ENCODE measurements around the gene ITSN2.
A peak's percentile ranks its signal among the peaks of the same experiment; 100 is the strongest.

Gene ITSN2

DNA sequence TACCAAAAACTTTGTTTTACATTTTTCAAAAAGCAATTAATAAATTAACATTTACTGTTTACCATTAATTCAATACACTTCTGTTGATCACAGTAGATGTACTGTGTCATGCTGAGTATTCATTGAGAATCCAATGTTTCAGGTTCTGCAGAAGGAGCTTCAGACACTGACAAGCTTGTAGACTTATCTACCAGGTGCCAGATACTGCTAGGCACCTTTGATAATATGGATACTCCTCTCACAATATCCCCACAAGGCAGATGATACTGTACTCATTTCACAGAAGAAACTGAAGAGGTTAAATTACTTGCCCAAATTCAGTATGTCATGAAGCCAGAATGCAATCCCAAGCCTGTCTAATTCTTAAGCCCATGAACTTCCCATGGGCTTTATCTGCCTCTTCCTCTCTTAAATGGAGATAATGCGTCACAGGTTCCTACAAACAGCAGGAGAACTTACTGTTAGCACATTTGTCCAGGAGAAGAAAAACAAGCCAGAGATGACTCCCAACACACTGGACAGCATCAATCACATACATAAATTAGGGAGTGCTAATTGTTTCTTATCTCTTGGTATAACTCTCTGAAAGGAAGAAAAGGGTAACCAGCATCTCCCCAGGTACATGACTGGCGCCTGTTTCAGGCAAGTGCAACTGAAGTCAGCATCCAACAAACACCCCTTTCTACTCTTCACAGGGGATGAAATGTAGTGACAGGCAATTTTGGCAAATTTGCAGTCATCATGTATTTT, 27.4 kb downstream of the ITSN2 start:
- no peak for DNase-seq

DNA sequence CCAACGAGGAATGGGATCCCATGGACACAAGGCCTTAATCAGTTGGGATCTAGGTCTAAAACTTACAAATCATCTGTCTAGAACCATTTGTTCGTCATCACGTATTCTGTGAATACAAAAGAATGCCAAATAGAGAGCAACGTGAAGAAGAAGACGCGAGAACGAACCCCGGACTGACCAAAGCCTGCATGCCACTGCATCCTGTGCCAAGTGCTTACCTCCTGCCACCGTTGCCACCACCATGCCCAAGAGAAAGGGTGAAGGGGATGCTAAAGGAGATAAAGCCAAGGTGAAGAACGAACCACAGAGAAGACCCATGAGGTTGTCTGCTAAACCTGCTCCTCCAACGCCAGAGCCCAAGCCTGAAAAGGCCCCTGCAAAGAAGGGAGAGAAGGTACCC, 30.2 kb downstream of the ITSN2 start:
- DNase-seq: no peak

DNA sequence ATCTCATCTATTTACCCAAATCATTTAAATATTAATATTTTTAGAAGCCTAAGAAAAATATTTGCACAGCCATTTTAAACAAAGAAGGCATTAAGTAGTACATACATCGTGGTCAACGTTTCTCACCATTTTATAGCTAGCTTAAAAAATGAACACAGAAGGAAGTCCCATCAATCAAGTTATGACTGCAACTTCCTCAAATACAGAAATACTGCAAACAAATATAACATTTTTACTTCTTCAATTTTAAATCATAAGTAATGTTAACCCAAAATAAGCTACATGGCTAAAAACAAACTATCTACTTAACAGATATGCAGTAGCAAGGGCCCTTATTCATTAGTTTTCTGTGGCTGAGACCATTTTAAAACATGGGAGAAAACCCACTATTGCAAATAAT, 30.6 kb downstream of the ITSN2 start:
- no peak for DNase-seq

DNA sequence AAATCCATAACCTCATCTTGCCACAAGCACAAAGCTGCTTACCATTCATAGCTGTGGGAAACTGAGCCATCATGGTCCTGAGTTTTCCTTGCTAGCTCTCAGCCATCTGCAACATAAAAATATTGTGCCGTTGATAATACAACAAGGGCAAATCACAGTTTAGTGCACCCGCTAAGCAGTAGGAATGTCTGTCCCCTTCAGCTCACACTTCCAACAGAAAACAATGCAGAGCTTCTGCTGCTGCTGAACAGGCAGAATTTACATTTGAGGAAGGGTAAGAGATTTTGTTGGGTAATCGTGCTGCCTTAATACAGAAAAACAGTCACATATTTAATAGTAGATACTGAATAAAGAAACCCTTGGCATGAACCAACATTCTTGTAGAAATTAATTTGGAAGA, 32.3 kb downstream of the ITSN2 start:
- no peak for DNase-seq

DNA sequence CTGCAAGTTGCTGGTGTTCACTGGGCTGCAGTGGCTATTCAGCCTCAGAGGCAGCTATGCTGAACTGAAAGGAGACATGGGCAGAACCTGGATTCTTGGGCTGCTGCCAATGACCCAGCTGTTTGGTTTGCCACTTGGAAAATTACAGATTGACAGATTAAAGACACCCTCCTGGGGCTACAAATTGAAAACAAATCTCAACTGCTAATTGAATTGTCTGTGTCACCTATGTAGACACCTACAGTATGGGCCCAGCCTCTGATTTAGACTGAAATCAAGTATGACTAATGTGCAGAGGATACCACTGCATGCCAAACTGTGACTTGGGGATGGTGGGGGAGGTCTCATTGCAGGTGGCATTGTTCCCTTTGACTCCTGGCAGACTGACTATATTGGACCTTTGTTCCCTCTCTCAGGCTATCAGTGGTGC, 42.8 kb downstream of the ITSN2 start:
- DNase-seq: no peak

DNA sequence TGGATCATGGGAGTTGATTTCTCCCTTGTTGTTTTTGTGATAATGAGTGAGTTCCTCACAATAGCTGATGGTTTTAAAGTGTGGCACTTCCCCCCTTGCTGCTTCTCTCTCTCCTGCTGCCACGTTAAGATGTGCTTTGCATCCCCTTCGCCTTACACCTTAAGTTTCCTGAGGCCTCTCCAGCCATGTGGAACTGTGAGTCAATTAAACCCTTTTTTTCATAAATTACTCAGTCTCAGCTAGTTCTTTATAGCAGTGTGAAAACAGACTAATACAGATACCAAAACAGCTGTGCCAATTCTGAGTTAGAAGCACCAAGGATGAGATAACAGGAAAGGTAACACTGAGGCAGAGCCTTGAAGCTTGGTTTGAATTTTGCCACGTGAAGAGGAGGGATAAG, 44.7 kb downstream of the ITSN2 start:
- DNase-seq: peak in 1 of 5 donors; percentile 19

DNA sequence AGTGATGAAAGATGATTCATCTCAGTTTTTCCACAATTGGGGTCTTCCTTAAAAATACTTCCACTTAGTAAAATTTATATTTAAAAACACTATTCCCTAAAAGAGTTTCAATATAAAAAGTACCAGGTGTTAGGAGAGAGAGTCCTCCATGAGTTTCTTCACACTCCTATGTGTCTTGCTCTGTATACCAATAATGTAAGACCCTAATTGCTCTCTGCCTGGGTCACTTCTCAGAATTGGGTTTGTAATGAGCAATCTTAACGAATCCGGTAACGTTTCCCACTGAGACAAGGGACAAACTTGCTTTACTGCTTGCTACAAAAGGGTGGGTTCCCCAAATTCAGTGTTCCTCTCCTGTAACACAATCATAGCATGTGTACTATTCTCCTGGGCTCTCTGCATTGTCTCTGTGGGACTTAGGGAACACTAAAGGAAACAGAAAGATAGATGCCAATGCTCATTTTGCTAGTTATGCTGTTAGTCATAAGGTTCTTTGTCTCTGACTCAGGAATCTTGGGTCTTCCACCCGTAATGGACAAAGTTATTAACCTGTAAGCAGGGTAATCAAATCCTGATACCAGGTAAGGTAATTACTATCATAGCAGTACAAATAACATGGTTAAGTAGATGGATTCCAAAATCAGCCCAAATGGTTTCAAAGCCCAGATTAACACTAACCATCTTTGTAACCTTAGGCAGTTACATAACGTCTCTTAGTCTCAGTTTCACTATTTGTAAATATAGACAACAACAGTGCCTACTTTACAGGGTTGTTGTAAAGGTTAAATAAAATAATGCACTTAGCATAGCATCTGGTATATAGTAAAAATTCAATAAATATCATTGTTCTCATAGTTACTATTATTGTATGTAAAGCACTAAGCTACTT, 46.3 kb downstream of the ITSN2 start:
- DNase-seq: peak in 1 of 5 donors; percentile 13

DNA sequence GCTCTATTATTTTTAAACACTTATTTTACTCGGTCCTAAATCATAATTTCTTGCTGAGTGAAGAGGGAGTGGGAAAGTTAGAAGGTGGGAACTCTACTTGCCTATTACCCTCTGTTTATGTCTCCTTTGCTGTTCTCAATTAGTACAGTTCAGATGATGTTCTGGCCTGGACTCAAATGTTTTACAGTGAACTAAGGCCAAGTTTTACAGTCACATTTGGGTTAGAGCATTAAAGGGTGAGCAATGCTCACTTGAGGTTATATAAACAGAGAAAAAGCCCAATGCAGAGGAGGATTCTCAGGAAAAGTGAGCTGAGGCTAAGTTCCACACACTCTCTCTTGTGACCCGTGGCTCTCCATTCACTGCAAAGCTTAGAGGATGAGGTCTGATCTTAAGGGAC, 52.4 kb downstream of the ITSN2 start:
- DNase-seq: no peak

DNA sequence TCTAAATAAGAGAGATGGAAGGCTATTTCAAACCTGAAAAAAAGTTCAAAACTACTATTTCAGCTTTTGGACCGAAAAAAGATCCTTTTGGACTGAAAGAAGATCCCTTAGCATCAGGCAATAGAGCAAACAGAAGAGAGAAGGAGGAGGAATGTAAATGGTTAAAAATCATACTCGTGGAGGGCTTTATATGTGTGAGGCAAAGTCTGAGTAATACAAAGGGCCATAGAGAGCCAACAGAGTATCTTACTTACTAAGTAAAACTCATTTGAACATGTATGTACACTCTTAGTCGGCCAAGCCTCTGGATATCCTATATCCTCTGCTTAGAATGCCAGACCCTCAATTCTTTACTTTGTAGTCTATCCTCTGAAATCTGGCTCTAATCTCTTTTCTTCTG, 55.7 kb downstream of the ITSN2 start:
- DNase-seq: no peak

DNA sequence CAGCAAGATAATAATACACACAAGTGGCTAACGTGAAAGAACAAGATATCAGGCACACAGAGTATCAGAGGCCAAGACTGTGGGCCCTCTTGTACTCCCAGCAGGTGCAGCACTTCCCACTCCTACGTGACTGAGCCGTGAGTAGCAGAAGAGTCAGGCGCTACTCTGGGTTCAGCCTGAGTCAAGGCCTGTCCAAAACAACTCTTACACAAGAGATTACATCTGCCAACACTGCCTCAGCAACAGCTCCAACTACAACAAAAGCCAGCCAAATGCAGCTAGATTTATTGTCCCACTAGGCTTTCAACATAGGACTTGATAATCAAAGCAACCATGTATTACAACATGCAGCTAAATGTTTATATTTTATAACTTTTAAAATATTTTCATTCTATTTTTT, 56.2 kb downstream of the ITSN2 start:
- no peak for DNase-seq

DNA sequence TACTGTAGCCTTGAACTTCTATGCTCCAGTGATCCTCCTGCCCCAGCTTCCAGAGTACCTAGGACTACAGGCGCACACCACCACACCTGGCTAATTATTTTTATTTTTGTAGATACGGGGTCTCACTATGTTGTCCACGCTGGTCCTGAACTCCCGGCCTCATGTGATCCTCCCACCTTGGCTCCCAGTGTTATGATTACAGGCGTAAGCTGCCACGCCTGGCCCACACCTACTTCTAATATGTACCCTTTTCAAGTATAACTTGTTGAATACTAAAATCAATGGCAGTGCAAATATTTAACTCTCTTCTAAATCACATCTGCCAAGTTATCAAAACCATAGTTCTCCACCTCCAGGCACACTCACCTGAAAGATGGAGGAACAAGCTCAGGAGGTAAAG, 58.7 kb downstream of the ITSN2 start:
- DNase-seq: no peak

DNA sequence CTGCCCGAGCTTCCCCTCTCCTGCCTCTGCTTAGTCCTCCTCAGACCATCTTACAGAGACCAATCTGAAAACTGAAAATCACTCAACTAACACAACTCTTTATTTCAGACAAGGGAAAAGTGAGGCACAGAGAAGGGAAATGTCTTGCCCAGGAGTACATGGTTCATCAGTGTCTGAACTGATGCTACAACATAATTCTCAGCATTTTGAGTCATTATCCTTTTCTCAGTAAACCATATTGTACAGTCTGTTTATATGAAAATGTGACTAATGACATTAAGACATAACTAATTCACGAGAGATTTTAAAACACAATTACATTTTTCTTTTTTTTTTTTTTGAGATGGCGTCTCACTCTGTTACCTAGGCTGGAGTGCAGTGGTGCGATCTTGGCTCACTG, 62.7 kb downstream of the ITSN2 start:
- no peak for DNase-seq

DNA sequence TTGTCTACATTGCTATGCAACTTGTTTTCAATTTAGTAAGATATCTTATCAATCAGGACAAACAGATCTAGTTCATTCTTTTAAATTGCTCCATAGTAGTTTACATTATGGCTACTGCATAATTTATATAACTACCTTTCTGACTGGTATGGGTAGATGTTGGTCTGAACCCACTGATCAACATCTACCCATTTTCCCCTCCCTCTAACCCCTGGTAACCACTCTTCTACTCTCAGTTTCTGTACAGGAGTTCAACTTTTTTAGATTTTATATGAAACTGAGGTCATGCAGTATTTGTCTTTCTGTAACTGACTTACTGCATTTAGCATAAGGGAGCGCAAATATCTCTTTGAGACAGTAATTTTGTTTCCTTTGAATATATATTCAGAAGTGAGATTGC, 73.2 kb downstream of the ITSN2 start:
- DNase-seq: no peak

DNA sequence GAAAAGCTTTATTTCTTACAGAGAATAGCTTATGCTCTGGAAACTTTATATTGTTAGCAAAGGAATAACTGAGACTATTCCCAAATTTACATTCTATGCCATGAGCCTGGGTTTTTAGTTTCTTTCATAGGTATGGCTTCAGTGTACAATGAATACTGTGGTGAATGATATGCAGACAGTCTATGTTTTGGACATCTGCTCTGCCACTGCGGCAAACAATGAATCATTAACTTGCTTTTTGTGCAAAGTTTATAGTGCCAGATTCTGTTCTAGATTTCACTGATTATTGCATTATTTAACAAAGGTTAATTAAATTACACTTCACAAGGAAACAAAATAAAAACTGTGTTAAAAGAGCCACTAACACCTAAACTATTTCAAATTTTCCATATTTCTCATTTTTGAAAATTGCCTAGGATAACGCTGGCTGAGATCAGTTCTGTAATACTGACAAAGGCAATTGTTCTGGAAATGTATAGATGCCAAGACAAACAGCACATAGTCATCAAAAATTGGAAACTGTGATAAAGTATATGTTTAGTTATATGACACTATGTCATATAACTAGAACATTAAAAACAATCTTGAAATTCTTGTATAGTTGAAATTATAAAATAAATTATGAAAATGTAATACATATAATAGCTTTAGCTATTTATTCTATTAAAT, 74.7 kb downstream of the ITSN2 start:
- no peak for DNase-seq

DNA sequence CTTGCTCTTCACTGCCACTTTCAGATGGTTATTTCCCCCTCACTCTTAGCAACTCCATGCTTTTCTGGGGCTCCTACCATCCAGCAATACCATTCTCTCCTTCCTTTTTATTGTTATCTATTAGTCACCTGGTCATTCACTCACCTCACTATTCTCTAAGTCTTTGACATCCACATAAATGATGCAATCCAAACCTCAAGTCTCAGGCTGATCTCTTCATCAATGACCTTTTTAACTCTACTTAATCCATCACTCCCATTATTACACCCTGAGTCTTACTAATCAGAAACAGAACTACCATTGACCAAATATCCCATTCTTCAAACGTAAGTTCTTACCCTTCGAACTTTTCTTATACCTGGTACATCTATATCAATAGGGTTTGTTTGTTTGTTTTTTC, 79.7 kb downstream of the ITSN2 start:
- DNase-seq: no peak

DNA sequence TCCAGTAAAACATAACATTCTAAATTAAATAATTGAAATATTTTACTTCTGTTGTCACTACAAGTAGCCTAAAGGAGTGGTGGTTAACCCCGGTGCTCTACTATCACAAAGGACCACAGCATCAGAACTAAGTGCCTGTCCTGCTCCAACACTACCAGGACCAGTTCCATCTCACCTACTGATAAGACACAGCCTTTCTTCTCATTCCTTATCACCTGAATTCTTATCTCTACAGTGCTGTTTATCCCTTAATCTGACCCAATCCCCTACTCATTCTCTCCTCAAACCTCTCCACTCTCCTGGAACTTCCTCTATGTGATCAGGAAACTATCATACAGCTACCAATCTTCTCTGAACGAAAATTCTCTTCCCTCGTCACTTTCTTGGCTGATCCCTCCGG, 80.2 kb downstream of the ITSN2 start:
- DNase-seq: no peak

DNA sequence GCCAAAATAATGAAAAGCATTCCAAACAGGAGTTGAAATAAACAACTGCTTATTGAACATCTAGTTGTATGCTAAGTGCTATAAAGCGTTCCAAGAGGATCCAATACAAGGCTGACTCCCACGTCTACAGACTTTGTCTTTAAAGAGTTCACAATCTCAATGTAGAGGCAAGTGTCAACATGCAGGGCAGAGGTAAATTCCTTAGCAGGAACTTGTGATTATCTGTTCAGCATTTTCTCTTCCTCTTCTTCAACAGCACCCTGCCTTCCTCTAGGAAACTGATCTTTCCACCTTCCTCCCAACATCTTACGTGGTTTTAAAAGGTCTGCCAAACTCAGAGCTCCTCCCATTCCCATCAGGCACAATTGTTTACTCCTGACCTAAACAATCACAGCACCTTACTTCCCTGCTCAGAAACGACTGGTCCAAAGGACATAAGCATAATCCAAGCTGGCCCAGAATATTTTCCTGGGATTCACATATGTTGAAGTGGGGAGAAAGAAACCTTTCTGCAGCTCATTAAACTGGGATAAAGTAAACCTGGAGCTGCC, 83.9 kb downstream of the ITSN2 start:
- DNase-seq: no peak

DNA sequence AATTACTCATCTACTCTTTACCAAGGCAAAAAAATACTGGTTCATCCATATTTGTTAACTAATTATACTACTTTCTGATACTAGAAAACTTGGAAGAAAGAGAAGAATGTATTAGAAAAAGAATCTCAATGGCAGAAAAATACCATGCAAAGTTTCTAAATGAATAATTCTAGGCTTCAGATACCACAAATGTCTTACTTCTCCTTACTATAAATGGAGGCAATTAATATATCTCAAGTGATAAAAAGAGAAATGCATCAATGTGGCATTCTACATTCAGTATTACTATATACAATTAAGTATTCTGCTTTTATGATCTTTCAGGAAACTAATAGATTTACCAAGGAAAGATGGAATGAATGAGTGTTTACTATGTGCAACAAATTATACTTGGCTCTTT, 85.5 kb downstream of the ITSN2 start:
- DNase-seq: no peak

DNA sequence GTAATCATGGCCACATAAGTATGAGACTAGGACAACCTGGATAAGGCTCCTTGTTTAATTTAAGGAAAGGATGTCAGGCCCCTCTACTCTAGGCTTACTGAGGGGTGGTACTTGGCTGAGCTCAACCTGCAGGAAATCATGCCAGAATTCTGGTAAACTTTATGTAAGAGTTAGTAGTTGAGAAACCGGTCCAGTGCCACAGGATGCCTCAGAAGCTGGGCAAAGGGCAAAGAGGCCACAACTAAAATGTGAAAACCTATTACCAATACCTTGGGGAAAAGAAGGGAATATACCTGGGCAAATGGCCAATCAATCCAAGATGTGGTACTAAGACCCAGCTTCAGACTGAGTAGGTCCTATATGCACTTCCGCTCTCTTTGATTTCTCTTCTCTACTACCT, 86.7 kb downstream of the ITSN2 start:
- DNase-seq: no peak

DNA sequence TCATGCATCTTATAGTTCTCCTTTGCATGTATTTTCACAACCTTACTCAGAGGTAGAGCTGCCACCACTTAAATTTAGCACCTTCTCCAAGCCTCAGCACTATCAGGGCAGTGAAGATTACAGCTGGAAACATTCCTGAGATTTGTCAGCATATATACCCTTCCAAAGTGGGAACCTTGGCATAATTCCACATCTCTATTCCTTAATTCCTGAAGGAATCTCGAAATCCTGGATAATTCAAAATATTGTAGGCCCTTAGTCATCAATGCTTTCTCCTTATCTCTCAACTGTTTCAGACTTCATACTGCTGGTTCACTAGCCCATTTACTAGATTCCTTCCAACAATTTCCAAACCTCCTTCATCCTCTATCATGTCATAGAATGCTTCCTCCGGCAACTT, 87.4 kb downstream of the ITSN2 start:
- DNase-seq: no peak

DNA sequence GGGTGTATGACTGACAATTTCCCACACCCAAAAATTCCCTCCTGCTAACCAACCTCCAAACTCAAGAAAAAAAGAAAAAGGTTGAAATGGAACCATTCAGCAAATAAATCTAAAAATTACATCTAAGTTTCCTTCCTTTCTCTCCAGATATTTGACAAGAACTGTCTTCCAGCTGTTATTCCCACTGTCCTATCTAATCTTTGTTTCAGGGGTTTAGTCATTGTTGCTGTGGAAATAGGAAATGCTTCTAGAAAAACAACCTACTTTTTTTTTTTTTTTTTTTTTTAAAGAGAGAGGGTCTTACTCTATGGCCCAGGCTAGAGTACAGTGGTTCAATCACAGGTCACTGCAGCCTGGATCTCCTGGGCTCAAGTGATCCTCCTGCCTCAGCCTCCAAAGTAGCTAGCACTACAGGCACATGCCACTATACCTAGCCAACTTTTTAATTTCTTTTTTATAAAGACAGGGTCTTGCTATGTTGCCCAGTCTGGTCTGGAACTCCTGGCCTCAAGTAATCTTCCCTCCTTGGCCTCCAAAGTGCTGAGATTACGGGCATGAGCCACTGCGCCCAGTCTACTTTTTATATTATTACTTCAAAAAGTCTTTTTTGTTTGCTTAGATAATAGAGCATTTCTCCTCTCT, 88.1 kb downstream of the ITSN2 start:
- DNase-seq: no peak

DNA sequence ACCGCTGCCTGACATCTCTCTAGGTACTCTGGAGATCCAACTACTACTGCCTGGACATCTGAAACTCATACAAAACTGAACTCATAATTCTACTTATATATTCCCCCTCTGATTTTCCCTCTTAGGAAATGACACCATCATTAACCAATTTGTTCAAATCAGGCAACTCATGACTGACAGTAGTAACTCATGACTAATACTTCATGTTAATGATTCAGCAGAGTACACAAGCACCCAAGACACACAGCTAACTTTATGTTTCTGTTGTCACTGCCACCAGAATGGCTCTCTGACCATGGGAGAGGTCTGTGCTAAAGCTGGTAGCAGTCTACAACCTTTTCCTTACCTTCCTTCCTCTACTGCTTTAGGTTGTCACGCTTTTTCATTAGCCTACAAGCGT, 91.1 kb downstream of the ITSN2 start:
- no peak for DNase-seq

DNA sequence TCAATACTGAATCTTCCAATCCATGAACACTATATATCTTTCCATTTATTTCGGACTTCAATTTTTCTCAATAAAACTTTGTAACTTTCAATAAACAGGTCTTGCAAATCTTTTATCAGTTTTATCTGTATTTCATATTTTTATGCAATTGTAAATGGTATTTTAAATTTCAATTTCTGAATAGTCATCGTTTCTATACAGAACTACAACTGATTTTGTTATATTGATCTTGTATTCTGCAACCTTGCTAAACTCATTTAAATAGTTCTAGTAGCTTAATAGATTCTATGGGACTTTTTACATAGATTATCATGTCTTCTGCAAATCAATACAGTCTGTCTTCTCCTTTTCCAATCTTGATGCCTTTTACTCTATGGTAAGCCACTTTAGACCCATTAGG, 95.1 kb downstream of the ITSN2 start:
- DNase-seq: no peak

Data from T-helper 1 cell (primary cell).